ENCODE data around the gene GOLGA8N.
"Not testable (repeated sequence)": the region's sequence is repeated elsewhere in the genome, so short reads cannot be mapped to it uniquely, and the experiment has no call there.

GRCh38 chr15:32578482-32578881 is 14.8 kb upstream of the GOLGA8N start:
- TF ChIP-seq, protein P1, sequence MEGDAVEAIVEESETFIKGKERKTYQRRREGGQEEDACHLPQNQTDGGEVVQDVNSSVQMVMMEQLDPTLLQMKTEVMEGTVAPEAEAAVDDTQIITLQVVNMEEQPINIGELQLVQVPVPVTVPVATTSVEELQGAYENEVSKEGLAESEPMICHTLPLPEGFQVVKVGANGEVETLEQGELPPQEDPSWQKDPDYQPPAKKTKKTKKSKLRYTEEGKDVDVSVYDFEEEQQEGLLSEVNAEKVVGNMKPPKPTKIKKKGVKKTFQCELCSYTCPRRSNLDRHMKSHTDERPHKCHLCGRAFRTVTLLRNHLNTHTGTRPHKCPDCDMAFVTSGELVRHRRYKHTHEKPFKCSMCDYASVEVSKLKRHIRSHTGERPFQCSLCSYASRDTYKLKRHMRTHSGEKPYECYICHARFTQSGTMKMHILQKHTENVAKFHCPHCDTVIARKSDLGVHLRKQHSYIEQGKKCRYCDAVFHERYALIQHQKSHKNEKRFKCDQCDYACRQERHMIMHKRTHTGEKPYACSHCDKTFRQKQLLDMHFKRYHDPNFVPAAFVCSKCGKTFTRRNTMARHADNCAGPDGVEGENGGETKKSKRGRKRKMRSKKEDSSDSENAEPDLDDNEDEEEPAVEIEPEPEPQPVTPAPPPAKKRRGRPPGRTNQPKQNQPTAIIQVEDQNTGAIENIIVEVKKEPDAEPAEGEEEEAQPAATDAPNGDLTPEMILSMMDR (IDR thresholded peaks at IDR 0.05), result not testable (repeated sequence)
- TF ChIP-seq POLR2A (IDR thresholded peaks at IDR 0.05), result not testable (repeated sequence)
